ENCODE results near the gene PTPRZ1. TPM values are rescaled to one million over a fixed set of nuclear protein-coding genes. Genes with fewer than 3 reads are reported as not detected.

Gene PTPRZ1
- total and polyA plus RNA-seq, 2 of the 4 experiments (the other 2 are of a cell fraction): not detected

- CTCF ChIA-PET: no interaction called here
- Histone ChIP-seq H3K23ac (ENCODE audit: low read depth, low read length) (no peak overlapping the region), H2BK15ac (ENCODE audit: low read depth, low read length) (no peak overlapping the region), H2AK5ac (ENCODE audit: low read depth, low read length) (no peak overlapping the region), H2BK5ac (ENCODE audit: low read depth, low read length, poor library complexity, severe bottlenecking) (no peak overlapping the region), H3K79me1 (ENCODE audit: low read depth in 1 of 2, low read length in 2 of 2) (no peaks in the 10 kb centered on the region), H3K56ac (ENCODE audit: extremely low read depth, insufficient read depth, low read length) (no peak overlapping the region), H2AK9ac (replicated peaks; ENCODE audit: low read depth, low read length, poor library complexity) (no peak overlapping the region), H2BK120ac (ENCODE audit: low read depth, low read length) (no peak overlapping the region), H3K4me2 (ENCODE audit: low read depth, low read length) (no peak overlapping the region), H4K91ac (ENCODE audit: insufficient read depth, low read depth, low read length) (no peak overlapping the region), H3K36me3 (ENCODE audit: control insufficient read depth, insufficient read depth, low read length) (no peaks in the 10 kb centered on the region), H3K4me3 (ENCODE audit: insufficient read depth, low read depth, low read length) (no peak overlapping the region), H4K5ac (ENCODE audit: low read depth, low read length) (no peak overlapping the region), H3K9me1 (ENCODE audit: insufficient read depth, low read length) (no peaks in the 10 kb centered on the region), H2BK20ac (ENCODE audit: low read depth, low read length) (no peak overlapping the region), H3K14ac (replicated peaks; ENCODE audit: low read depth, low read length) (no peak overlapping the region), H3K27ac (ENCODE audit: insufficient read depth, low read length) (no peak overlapping the region), H3K18ac (ENCODE audit: low read depth, low read length) (no peak overlapping the region), H3K4ac (ENCODE audit: low read depth, low read length) (no peak overlapping the region), H3K4me1 (ENCODE audit: control insufficient read depth, insufficient read depth, low read length) (no peaks in the 10 kb centered on the region), H3K27me3 (ENCODE audit: control insufficient read depth, insufficient read depth, low read length) (no peaks in the 10 kb centered on the region), H2AFZ (replicated peaks; ENCODE audit: low read length, poor library complexity) (no peak overlapping the region), H4K20me1 (ENCODE audit: insufficient read depth, low read length) (no peaks in the 10 kb centered on the region), H3K9me3 (ENCODE audit: control insufficient read depth, insufficient read depth, low read length) (no peaks in the 10 kb centered on the region), H3K9ac (ENCODE audit: low read depth, low read length) (no peak overlapping the region), H4K8ac (ENCODE audit: low read depth in 2 of 2, low read length in 2 of 2) (no peak overlapping the region)
- DNase-seq (no peak), ATAC-seq (ENCODE audit: low read depth) (no peak)
- dilution Hi-C loops (cut with HindIII; ENCODE audit: low sequenced_read_pairs, unreplicated experiment) (no loop called here), in situ Hi-C loops (cut with MboI; ENCODE audit: low sequenced_read_pairs) (no loop called here), intact Hi-C loops (cut with micrococcal nuclease) (no loop called here)
- no TSS peak for BruUV-seq (replicated peaks)
- TF ChIP-seq MAFK (IDR thresholded peaks at IDR 0.05; ENCODE audit: low read depth, low read length) (peak; percentile 30; the same call in 1 of the 2 replicates), CHD1 (IDR thresholded peaks at IDR 0.05; ENCODE audit: low read depth, low read length) (no peak), BHLHE40 (IDR thresholded peaks at IDR 0.05; ENCODE audit: low read depth, low read length) (no peak), MAZ (IDR thresholded peaks at IDR 0.05; ENCODE audit: borderline replicate concordance, low read depth, low read length) (no peak)
- POLR2A ChIA-PET (ENCODE audit: unreplicated experiment): no interaction called here
Measured at GRCh38 chr7:121860953-121861352, 12.0 kb upstream of the PTPRZ1 start.
